Nephron progenitor cell (in vitro differentiated cells): Measurements from ENCODE around the gene MTCL1.

Experiments used
- DNase-seq: peaks from one replicate; pipeline ENCODE4 v3.0.0; 2021
- H3K27ac Mint-ChIP-seq: 2 replicates; pipeline ENCODE4 v1.8.0; 2021; ENCODE audit warnings: mild to moderate bottlenecking, moderate library complexity, mixed read lengths
- H3K27me3 Mint-ChIP-seq: 2 replicates; pipeline ENCODE4 v1.8.0; 2021; ENCODE audit warnings: mild to moderate bottlenecking, low read depth, mixed read lengths; ENCODE audit not compliant: poor library complexity
- H3K36me3 Mint-ChIP-seq: 2 replicates; pipeline ENCODE4 v1.8.0; 2021; ENCODE audit warnings: low read depth, mixed read lengths
- H3K4me1 Mint-ChIP-seq: 2 replicates; pipeline ENCODE4 v1.8.0; 2021; ENCODE audit warnings: mixed read lengths
- H3K4me3 Mint-ChIP-seq: 2 replicates; pipeline ENCODE4 v1.8.0; 2021; ENCODE audit warnings: mild to moderate bottlenecking, moderate library complexity, mixed read lengths
- H3K9me3 Mint-ChIP-seq: 2 replicates; pipeline ENCODE4 v1.8.0; 2021; ENCODE audit warnings: mild to moderate bottlenecking, moderate library complexity, mixed read lengths
- CTCF ChIP-seq: fragments of 200-600 bp; sonication (generic); IDR thresholded peaks from 2 replicates; pipeline ENCODE4 v1.5.0; 2021; ENCODE audit warnings: antibody characterized with exemption

The MTCL1 gene

GRCh38 chr18:8858888-8859511 lies 153.6 kb downstream of the MTCL1 start:
- H3K4me1 Mint-ChIP-seq: peaks cover 20% of the 10 kb centered on the region
- no peaks in the 10 kb centered on the region for H3K9me3 Mint-ChIP-seq
- H3K27me3 Mint-ChIP-seq: peaks cover 2% of the 10 kb centered on the region
- H3K36me3 Mint-ChIP-seq: no peaks in the 10 kb centered on the region
- no peak overlapping the region for H3K4me3 Mint-ChIP-seq
- no peak for DNase-seq
- TF ChIP-seq CTCF: no peak
- no peak overlapping the region for H3K27ac Mint-ChIP-seq

- TF ChIP-seq CTCF: no peak
- H3K9me3 Mint-ChIP-seq: no peaks in the 10 kb centered on the region
- DNase-seq: no peak
- H3K27me3 Mint-ChIP-seq: peaks cover 2% of the 10 kb centered on the region
- H3K36me3 Mint-ChIP-seq: no peaks in the 10 kb centered on the region
- no peak overlapping the region for H3K27ac Mint-ChIP-seq
- H3K4me3 Mint-ChIP-seq: no peak overlapping the region
- H3K4me1 Mint-ChIP-seq: peaks cover 7% of the 10 kb centered on the region
These were observed 155.7 kb downstream of the MTCL1 start for GRCh38 chr18:8860845-8861642.

- no peaks in the 10 kb centered on the region for H3K9me3 Mint-ChIP-seq
- peak overlapping the region; percentile 92 for H3K27ac Mint-ChIP-seq
- no peaks in the 10 kb centered on the region for H3K4me1 Mint-ChIP-seq
- peaks cover 3% of the 10 kb centered on the region for H3K27me3 Mint-ChIP-seq
- no peak for DNase-seq
- no peak overlapping the region for H3K4me3 Mint-ChIP-seq
- no peaks in the 10 kb centered on the region for H3K36me3 Mint-ChIP-seq
- no peak for TF ChIP-seq CTCF
These were observed 158.1 kb downstream of the MTCL1 start for GRCh38 chr18:8863427-8863826.

DNA sequence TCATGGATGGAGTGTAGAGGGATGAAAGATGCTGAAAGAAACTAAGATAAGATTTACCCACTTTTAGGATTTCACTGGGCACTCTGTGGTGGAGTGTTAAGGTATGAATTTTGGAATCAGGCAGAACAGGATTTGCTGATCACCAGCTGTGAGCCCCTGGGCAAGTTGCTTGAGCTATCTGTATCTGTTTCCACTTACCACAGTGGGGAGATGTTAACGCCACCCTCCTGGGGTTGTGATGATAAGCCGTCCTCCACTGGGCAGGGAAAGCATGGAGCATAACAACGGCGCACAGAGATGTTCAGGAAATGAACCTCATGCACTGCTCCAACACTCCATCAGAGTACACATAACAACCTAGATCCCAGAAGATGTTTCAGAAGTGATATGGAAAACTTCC lies 160.6 kb downstream of the MTCL1 start:
- Mint-ChIP-seq H3K4me3 (no peak overlapping the region), H3K9me3 (no peaks in the 10 kb centered on the region), H3K4me1 (no peaks in the 10 kb centered on the region), H3K27ac (no peak overlapping the region), H3K27me3 (peaks cover 5% of the 10 kb centered on the region), H3K36me3 (no peaks in the 10 kb centered on the region)
- no peak for TF ChIP-seq CTCF
- no peak for DNase-seq

- TF ChIP-seq CTCF: no peak
- no peak for DNase-seq
- no peaks in the 10 kb centered on the region for H3K36me3 Mint-ChIP-seq
- peaks cover 8% of the 10 kb centered on the region for H3K27me3 Mint-ChIP-seq
- no peaks in the 10 kb centered on the region for H3K4me1 Mint-ChIP-seq
- H3K9me3 Mint-ChIP-seq: no peaks in the 10 kb centered on the region
- no peak overlapping the region for H3K27ac Mint-ChIP-seq
- H3K4me3 Mint-ChIP-seq: no peak overlapping the region
These were observed 161.3 kb downstream of the MTCL1 start for GRCh38 chr18:8866679-8867078.

GRCh38 chr18:8868276-8868675 lies 162.9 kb downstream of the MTCL1 start:
- H3K4me1 Mint-ChIP-seq: no peaks in the 10 kb centered on the region
- no peak for DNase-seq
- no peak overlapping the region for H3K27ac Mint-ChIP-seq
- H3K9me3 Mint-ChIP-seq: no peaks in the 10 kb centered on the region
- no peak overlapping the region for H3K4me3 Mint-ChIP-seq
- H3K27me3 Mint-ChIP-seq: peaks cover 8% of the 10 kb centered on the region
- no peak for TF ChIP-seq CTCF
- H3K36me3 Mint-ChIP-seq: no peaks in the 10 kb centered on the region
